Activated CD8-positive, alpha-beta T cell treated with anti-CD3 and anti-CD28 coated beads for 36 hours (primary cell): ENCODE results near the gene MB21D2. TPM values are rescaled to one million over a fixed set of nuclear protein-coding genes. Genes with fewer than 3 reads are reported as not detected.

Source experiments
- ATAC-seq: fragments of 200-7000 bp; cut with Tn5 transposase; one replicate; pipeline ENCODE4 v1.10.0; 2021; ENCODE audit warnings: mild to moderate bottlenecking, moderate library complexity
- CTCF ChIA-PET: fragments of 350-600 bp; sonication (Branson Sonifier 250); formaldehyde crosslinking; loops from one replicate; lab custom pipeline; 2021; ENCODE audit warnings: antibody characterized with exemption; lab: Charles Lee
- POLR2A ChIA-PET: fragments of 350-600 bp; sonication (Branson Sonifier 250); formaldehyde crosslinking; loops from one replicate; lab custom pipeline; 2021; ENCODE audit warnings: antibody characterized with exemption; lab: Charles Lee
- DNase-seq: peaks from one replicate; pipeline ENCODE4 v3.0.0-alpha.2; 2020
- H3K27ac Mint-ChIP-seq: one replicate; pipeline ENCODE4 v1.8.0; 2021; ENCODE audit warnings: mild to moderate bottlenecking, mixed read lengths
- H3K27me3 Mint-ChIP-seq: one replicate; pipeline ENCODE4 v1.8.0; 2021; ENCODE audit warnings: mixed read lengths
- H3K36me3 Mint-ChIP-seq: one replicate; pipeline ENCODE4 v1.8.0; 2021; ENCODE audit warnings: low read depth, mixed read lengths
- H3K4me1 Mint-ChIP-seq: one replicate; pipeline ENCODE4 v1.8.0; 2021; ENCODE audit warnings: low read depth, mixed read lengths
- H3K4me3 Mint-ChIP-seq: one replicate; pipeline ENCODE4 v1.8.0; 2021; ENCODE audit warnings: mild to moderate bottlenecking, moderate library complexity, mixed read lengths
- H3K9me3 Mint-ChIP-seq: one replicate; pipeline ENCODE4 v1.8.0; 2021; ENCODE audit warnings: mixed read lengths
- intact Hi-C: fragments of 100-400 bp; cut with micrococcal nuclease; formaldehyde crosslinking; loops from one replicate; pipeline ENCODE4 v1.10.0; 2022
- total RNA-seq, 2 experiments: library from RNA; stranded (reverse); gene quantifications; one replicate each; pipeline ENCODE4 v1.2.3, GENCODE V29; 2021
- TF ChIP-seq, protein P1 (sequence below): fragments of 200-600 bp; IDR thresholded peaks from one replicate; pipeline ENCODE4 v1.8.0; 2022; ENCODE audit warnings: antibody characterized with exemption, mild to moderate bottlenecking

The MB21D2 gene
- total RNA-seq, 2 experiments from 2014 or later, result 3.1 to 3.2 TPM

DNA sequence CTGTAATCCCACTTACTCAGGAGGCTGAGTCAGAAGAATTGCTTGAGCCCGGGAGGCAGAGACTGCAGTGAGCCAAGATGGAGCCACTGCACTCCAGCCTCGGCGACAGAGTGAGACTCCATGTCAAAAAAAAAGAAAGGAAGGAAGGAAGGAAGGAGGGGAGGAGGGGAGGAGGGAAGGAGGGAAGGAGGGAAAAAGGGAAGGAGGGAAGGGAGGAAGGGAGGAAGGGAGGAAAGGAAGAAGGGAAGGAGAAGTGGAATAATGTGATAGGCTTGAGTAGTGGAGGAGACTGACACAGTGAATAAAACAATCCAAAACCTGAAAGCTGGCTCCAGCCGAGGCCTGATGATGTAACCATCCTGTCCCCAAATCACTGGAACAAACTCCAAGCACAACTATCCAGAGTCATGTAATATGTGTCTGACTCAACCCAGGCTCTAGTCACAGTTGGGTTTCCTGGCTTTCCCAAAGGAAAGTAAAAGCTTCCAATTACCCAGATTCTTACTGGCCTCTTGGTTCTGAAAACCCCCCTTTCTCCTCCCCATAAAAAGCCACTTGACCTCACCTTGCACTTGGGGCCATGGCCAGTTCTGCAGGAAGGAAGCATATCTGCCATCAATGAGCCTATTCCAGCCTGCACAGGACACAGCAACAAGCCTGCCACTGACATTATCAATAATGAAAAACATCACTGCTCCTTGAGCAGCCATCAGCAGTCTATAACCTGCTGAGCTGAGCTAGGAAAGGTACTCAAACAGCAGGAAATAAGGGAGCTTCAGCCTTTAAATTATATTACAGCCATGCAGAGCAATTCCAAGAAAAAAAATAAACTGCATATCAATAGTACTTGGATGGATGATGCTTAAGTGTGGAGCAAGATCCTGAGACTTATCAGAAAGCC lies 48.3 kb downstream of the MB21D2 start:
- no peaks in the 10 kb centered on the region for H3K27me3 Mint-ChIP-seq
- POLR2A ChIA-PET, result no interaction called here
- TF ChIP-seq, protein P1, sequence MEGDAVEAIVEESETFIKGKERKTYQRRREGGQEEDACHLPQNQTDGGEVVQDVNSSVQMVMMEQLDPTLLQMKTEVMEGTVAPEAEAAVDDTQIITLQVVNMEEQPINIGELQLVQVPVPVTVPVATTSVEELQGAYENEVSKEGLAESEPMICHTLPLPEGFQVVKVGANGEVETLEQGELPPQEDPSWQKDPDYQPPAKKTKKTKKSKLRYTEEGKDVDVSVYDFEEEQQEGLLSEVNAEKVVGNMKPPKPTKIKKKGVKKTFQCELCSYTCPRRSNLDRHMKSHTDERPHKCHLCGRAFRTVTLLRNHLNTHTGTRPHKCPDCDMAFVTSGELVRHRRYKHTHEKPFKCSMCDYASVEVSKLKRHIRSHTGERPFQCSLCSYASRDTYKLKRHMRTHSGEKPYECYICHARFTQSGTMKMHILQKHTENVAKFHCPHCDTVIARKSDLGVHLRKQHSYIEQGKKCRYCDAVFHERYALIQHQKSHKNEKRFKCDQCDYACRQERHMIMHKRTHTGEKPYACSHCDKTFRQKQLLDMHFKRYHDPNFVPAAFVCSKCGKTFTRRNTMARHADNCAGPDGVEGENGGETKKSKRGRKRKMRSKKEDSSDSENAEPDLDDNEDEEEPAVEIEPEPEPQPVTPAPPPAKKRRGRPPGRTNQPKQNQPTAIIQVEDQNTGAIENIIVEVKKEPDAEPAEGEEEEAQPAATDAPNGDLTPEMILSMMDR, result no peak
- H3K4me3 Mint-ChIP-seq, result no peak overlapping the region
- CTCF ChIA-PET, result no interaction called here
- H3K36me3 Mint-ChIP-seq, result no peaks in the 10 kb centered on the region
- no peaks in the 10 kb centered on the region for H3K9me3 Mint-ChIP-seq
- DNase-seq (no peak), ATAC-seq (no peak)
- intact Hi-C loops, result no loop called here
- H3K4me1 Mint-ChIP-seq, result no peaks in the 10 kb centered on the region
- H3K27ac Mint-ChIP-seq, result no peak overlapping the region

DNA sequence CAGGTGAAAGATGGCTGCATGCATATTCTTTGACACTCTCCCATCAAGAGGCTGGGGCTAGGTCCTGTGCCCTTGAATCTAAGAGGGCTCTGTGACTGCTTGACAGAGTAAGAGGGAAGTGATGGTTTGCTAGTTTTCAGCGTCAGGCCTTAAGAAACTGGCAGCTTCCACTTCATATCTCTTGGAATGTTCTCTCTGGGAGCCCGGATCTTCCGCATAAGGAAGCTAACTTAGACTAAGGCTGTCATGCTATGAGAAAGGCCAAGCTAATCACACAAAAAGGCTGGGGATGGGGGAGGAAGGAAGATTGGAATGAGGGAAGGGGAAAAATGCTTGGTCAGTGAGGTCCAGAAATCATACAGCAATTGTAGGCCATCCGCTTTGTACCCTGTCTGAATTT lies 50.0 kb downstream of the MB21D2 start:
- no peak overlapping the region for H3K27ac Mint-ChIP-seq
- no peak for ATAC-seq
- ChIA-PET POLR2A (no interaction called here), CTCF (no interaction called here)
- intact Hi-C loops, result no loop called here
- H3K36me3 Mint-ChIP-seq, result no peaks in the 10 kb centered on the region
- H3K4me3 Mint-ChIP-seq, result no peak overlapping the region
- H3K4me1 Mint-ChIP-seq, result no peaks in the 10 kb centered on the region
- no peak for DNase-seq
- TF ChIP-seq, protein P1, result no peak
- H3K9me3 Mint-ChIP-seq, result no peaks in the 10 kb centered on the region
- H3K27me3 Mint-ChIP-seq, result no peaks in the 10 kb centered on the region

DNA sequence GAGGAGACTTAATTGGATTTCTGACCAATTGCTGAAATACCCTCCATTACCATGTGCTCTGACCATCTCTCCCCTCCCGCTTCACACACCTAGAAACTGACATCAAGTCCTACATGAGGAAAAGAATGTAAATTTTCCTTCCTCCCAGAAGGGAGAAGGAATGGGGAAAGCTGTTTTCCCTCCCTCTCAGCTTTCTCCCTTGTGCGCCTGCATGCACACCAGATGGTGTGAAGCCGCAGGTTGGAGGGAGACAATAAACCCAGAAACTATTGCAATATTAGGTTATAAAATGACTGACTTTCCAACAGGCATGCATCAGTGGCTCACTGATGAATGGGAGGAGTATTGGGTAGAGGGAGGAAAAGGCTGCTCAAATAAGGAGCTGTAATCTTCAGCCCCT lies 50.9 kb downstream of the MB21D2 start:
- no peaks in the 10 kb centered on the region for H3K9me3 Mint-ChIP-seq
- no peaks in the 10 kb centered on the region for H3K27me3 Mint-ChIP-seq
- H3K4me3 Mint-ChIP-seq, result no peak overlapping the region
- ATAC-seq (no peak), DNase-seq (no peak)
- no peaks in the 10 kb centered on the region for H3K36me3 Mint-ChIP-seq
- TF ChIP-seq, protein P1, result no peak
- intact Hi-C loops, result no loop called here
- POLR2A ChIA-PET, result no interaction called here
- H3K27ac Mint-ChIP-seq, result no peak overlapping the region
- peaks cover 4% of the 10 kb centered on the region for H3K4me1 Mint-ChIP-seq
- CTCF ChIA-PET, result no interaction called here

DNA sequence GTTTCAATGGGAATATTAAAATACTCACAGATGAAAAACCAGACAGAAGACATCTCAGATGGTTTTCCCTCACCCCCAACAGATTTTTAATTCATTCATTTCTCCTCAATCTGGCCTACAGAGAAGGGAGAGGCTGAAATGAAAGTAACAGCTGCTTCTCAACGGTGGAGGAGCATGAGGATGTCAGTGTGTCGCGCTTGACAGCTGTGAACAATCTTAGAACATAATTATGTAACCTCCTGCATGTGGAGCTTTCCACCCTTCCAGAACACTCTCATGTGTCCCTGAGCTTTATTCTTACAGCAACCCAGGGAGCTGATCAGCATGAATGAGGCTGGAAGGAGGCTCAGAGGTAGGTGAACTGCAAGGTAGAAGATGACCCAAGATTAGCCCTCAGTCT lies 52.7 kb downstream of the MB21D2 start:
- Mint-ChIP-seq H3K4me3 (no peak overlapping the region), H3K27ac (no peak overlapping the region), H3K4me1 (peaks cover 6% of the 10 kb centered on the region), H3K27me3 (no peaks in the 10 kb centered on the region), H3K9me3 (no peaks in the 10 kb centered on the region), H3K36me3 (no peaks in the 10 kb centered on the region)
- intact Hi-C loops, result no loop called here
- TF ChIP-seq, protein P1, result no peak
- ChIA-PET CTCF (no interaction called here), POLR2A (no interaction called here)
- DNase-seq (no peak), ATAC-seq (no peak)

DNA sequence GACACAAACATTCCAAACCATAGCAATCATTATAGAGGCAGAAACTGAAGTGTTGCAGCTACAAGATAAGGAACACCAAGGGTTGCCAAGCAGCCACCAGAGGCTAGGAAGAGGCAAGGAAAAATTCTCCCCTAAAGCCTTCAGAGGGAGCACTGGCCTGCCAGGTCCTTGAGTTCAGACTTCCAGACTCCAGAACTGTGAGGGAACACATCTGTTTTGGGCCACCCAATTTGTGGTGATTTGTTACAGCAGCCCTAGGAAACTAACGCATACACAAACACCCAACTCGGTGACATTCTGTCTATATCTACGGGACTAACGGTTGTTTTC lies 54.6 kb downstream of the MB21D2 start:
- ChIA-PET CTCF (no interaction called here), POLR2A (no interaction called here)
- DNase-seq (no peak), ATAC-seq (no peak)
- H3K9me3 Mint-ChIP-seq, result no peaks in the 10 kb centered on the region
- no peak overlapping the region for H3K4me3 Mint-ChIP-seq
- H3K27ac Mint-ChIP-seq, result no peak overlapping the region
- TF ChIP-seq, protein P1, result no peak
- H3K27me3 Mint-ChIP-seq, result no peaks in the 10 kb centered on the region
- H3K36me3 Mint-ChIP-seq, result no peaks in the 10 kb centered on the region
- H3K4me1 Mint-ChIP-seq, result peaks cover 6% of the 10 kb centered on the region
- intact Hi-C loops, result no loop called here
